IPS-11a (cell line): ENCODE data around the gene TRMT10B.
"Not testable (repeated sequence)": the region's sequence is repeated elsewhere in the genome, so short reads cannot be mapped to it uniquely, and the experiment has no call there.

Experiments used
- H3K4me3 ChIP-seq: one replicate; pipeline ENCODE4 v1.5.1; 2013; ENCODE audit warnings: low read depth, low read length, control low read depth

TRMT10B gene

GRCh38 chr9:37798677-37799076 lies 45.1 kb downstream of the TRMT10B start:
- H3K4me3 ChIP-seq, result no peak overlapping the region

DNA sequence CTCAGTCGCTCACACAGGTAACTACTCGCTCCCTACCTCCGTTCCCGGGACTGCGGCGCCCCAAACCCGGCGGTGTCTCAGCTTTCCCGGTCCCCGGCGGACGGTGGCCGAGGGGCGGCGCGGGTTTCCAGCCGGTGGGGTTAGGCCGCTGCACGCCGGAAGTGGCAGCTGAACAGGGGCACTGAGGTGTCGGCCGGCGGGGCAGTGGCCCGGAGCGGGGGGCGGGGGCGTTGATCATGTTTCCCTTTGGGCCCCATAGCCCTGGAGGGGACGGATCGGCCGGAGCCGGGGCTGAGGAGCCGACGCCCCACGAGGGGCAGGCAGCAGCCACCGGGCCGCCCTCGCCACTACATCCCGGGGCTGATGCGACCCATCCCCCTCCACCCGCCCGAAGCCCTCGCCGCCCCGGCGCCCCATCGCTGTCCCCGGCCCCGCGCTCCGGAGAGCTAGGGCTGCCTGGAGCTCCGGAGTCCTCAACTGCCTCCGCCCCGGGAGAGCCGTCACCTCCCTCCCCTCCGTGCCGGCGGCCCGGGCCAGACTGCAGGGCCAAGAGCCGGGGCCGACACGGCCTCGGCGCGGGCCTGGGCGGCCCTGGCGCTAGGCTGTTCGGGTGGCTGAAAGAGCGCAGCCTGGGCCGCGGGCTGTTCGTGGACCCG lies 47.2 kb downstream of the TRMT10B start, which contains the start of gene DCAF10:
TSS of gene DCAF10 (plus strand) at position 167 of the 656 bp plus-strand sequence. CDS start at position 237, 70 bp downstream.
- H3K4me3 ChIP-seq, result peak within 1 kb of the TSS; percentile 66

GRCh38 chr9:37801287-37801850 lies 47.8 kb downstream of the TRMT10B start:
- H3K4me3 ChIP-seq, result peak overlapping the region; percentile 66

DNA sequence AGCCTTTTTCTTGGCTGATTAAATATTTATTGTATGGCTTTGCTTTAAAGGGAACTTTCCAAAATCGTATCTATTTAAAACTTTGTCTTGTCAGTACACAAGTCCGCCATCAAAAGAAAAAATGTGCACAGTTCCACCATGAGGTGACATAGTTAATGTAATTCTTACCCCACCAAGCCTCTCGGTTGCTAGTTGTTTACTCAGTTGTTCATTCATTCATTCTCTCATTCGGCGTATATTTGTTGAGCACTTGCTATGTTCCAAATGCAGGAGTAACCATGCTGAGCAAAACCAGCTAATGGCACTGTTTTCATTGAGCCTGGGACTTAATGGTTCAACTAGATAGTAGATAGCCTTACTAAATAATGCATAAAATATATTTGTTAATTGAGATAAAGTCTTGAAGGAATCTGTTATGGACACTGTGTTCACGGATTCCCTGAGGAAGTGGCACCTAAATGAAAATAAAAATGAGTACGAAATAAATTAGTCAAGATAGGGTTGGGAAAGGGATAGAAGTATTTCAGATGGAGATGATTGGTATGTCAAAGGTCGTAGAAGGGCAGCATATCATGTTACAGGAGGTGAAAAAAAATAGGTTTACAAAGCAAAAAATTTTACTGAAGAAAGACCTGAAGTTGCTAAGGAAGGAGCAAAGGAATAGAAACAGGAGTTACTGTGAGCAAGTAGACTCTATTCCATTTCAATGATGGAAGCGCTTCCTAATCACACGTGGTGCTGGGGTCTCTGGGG lies 48.5 kb downstream of the TRMT10B start:
- H3K4me3 ChIP-seq, result peak overlapping the region; percentile 66

GRCh38 chr9:37806271-37806670 lies 52.7 kb downstream of the TRMT10B start:
- H3K4me3 ChIP-seq, result no peak overlapping the region

GRCh38 chr9:37809676-37810075 lies 56.1 kb downstream of the TRMT10B start:
- not testable (repeated sequence) for H3K4me3 ChIP-seq

- no peak overlapping the region for H3K4me3 ChIP-seq
Observed at GRCh38 chr9:37811906-37812476, 58.4 kb downstream of the TRMT10B start.

DNA sequence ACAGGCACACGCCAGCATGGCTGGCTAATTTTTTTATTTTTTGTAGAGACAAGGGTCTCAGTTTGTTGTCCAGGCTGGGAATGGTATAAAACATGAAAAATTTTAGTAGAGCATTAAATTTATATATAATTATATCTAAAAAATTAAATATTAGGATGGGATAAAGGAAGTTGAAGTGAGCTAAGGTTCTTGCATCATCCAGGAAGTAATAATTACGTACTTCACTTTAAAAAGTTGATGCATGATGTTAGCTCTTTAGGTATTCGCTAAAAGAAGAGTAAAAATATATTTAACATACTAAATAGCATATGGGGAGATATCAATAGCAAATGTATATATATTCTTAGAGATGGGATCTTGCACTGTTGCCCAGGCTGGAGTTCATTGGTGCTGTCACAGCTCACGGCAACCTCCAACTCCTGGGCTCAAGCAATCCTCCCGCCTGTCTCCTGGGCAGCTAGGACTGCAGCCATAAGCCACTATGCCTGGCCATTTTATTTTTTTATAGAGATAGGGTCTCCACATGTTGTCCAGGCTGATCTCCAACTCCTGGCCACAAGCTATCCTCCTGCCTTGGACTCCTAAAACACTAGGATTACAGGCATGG lies 59.3 kb downstream of the TRMT10B start:
- no peak overlapping the region for H3K4me3 ChIP-seq

GRCh38 chr9:37818849-37819248 lies 65.2 kb downstream of the TRMT10B start:
- no peak overlapping the region for H3K4me3 ChIP-seq

GRCh38 chr9:37820142-37820541 lies 66.5 kb downstream of the TRMT10B start:
- H3K4me3 ChIP-seq, result no peak overlapping the region

GRCh38 chr9:37825174-37825573 lies 71.6 kb downstream of the TRMT10B start:
- H3K4me3 ChIP-seq, result not testable (repeated sequence)

GRCh38 chr9:37827483-37828165 lies 74.0 kb downstream of the TRMT10B start:
- H3K4me3 ChIP-seq, result no peak overlapping the region
